Endothelial cell (in vitro differentiated cells): ENCODE results near the gene ITPKA. TPM values are rescaled to one million over a fixed set of nuclear protein-coding genes. Genes with fewer than 3 reads are reported as not detected.

Experiments
- DNase-seq: peaks from one replicate; pipeline ENCODE4 v3.0.0; 2021; ENCODE audit warnings: low spot score
- H3K27ac Mint-ChIP-seq: one replicate; pipeline ENCODE4 v1.8.0; 2021; ENCODE audit warnings: mixed read lengths, inconsistent platforms; ENCODE audit not compliant: unreplicated experiment
- H3K27me3 Mint-ChIP-seq: one replicate; pipeline ENCODE4 v1.8.0; 2021; ENCODE audit warnings: mild to moderate bottlenecking, moderate library complexity, mixed read lengths, inconsistent platforms; ENCODE audit not compliant: unreplicated experiment
- H3K36me3 Mint-ChIP-seq: one replicate; pipeline ENCODE4 v1.8.0; 2021; ENCODE audit warnings: mild to moderate bottlenecking, low read depth, mixed read lengths, inconsistent platforms; ENCODE audit not compliant: unreplicated experiment
- H3K4me1 Mint-ChIP-seq: one replicate; pipeline ENCODE4 v1.8.0; 2021; ENCODE audit warnings: mild to moderate bottlenecking, mixed read lengths, inconsistent platforms; ENCODE audit not compliant: unreplicated experiment
- H3K4me3 Mint-ChIP-seq: one replicate; pipeline ENCODE4 v1.8.0; 2021; ENCODE audit warnings: mild to moderate bottlenecking, mixed read lengths, inconsistent platforms; ENCODE audit not compliant: unreplicated experiment
- H3K9me3 Mint-ChIP-seq: one replicate; pipeline ENCODE4 v1.8.0; 2021; ENCODE audit warnings: mixed read lengths, inconsistent platforms; ENCODE audit not compliant: unreplicated experiment
- total RNA-seq: library from RNA; stranded (reverse); fragmentation: NEBNext Ultra II Directional; extraction: Animal tissue kit (Norgen Biotek cat#: 25700); gene quantifications from one replicate; pipeline ENCODE4 v1.2.1, GENCODE V29; 2021; ENCODE audit not compliant: unreplicated experiment
- TF ChIP-seq, protein P1 (sequence below): fragments of 200-600 bp; sonication (generic); IDR thresholded peaks from one replicate; pipeline ENCODE4 v1.5.0; 2021; ENCODE audit warnings: antibody characterized with exemption; ENCODE audit not compliant: unreplicated experiment

Gene ITPKA
- total RNA-seq, 1 donor from 2014 or later: 4.2 TPM

DNA sequence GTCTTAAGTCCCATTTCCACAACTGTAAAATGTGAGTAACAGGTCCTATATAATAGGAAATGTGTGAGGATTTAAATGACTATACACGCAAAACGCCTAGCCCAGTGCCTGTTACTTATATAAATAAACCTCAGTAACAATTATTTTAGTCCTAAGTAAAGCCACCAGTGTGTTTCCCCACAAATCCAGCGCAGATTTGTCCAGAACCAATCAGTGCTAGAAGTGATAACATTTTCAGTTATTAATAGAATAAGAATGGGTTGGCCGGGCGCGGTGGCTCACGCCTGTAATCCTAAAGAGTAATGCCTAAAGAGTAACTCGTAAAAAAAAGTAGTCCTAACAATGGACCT is 49.8 kb downstream of the ITPKA start:
- TF ChIP-seq, protein P1, sequence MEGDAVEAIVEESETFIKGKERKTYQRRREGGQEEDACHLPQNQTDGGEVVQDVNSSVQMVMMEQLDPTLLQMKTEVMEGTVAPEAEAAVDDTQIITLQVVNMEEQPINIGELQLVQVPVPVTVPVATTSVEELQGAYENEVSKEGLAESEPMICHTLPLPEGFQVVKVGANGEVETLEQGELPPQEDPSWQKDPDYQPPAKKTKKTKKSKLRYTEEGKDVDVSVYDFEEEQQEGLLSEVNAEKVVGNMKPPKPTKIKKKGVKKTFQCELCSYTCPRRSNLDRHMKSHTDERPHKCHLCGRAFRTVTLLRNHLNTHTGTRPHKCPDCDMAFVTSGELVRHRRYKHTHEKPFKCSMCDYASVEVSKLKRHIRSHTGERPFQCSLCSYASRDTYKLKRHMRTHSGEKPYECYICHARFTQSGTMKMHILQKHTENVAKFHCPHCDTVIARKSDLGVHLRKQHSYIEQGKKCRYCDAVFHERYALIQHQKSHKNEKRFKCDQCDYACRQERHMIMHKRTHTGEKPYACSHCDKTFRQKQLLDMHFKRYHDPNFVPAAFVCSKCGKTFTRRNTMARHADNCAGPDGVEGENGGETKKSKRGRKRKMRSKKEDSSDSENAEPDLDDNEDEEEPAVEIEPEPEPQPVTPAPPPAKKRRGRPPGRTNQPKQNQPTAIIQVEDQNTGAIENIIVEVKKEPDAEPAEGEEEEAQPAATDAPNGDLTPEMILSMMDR: no peak
- DNase-seq: no peak
- H3K4me1 Mint-ChIP-seq: peaks cover 10% of the 10 kb centered on the region
- H3K36me3 Mint-ChIP-seq: no peaks in the 10 kb centered on the region
- peak overlapping the region; percentile 98 for H3K27ac Mint-ChIP-seq
- H3K9me3 Mint-ChIP-seq: no peaks in the 10 kb centered on the region
- H3K27me3 Mint-ChIP-seq: peaks cover 8% of the 10 kb centered on the region
- H3K4me3 Mint-ChIP-seq: peak overlapping the region; percentile 99

DNA sequence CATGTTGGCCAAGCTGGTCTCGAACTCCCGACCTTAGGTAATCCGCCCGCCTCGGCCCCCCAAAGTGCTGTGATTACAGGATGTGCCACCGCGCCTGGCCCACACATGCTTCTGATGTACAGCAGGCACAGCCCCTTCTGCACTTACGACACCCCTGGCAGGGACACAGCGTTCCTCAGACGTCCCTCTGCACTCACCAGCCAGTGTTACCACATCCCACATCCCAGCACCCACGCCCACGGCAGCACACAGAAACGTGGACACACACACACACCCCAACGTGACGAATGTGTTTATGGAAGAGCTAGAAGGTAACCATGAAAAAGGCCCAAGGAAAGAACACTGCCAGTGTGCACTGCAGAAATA is 51.0 kb downstream of the ITPKA start:
- no peaks in the 10 kb centered on the region for H3K36me3 Mint-ChIP-seq
- H3K9me3 Mint-ChIP-seq: no peaks in the 10 kb centered on the region
- H3K4me3 Mint-ChIP-seq: peak overlapping the region; percentile 87
- DNase-seq: no peak
- TF ChIP-seq, protein P1: no peak
- peak overlapping the region; percentile 20 for H3K27ac Mint-ChIP-seq
- H3K27me3 Mint-ChIP-seq: peaks cover 8% of the 10 kb centered on the region
- peaks cover 10% of the 10 kb centered on the region for H3K4me1 Mint-ChIP-seq

DNA sequence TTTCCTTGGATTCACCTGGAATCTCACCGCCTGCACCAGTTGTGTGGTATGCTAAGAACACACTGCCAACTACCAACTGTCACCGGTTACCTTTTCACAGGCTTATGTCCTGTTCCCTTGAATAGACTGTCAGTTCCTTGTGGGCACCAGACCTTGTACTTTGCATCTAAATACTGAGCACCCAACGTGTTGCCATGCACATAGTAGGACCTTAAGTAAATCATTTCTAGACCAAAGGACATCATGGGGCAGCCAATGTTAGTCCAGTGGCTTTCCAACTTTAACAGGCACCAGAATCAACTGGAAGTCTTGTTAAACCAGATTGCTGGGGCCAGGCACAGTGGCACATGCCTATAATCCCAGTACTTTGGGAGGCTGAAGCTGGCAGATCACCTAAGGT is 51.5 kb downstream of the ITPKA start:
- Mint-ChIP-seq H3K27me3 (peaks cover 8% of the 10 kb centered on the region), H3K4me3 (peak overlapping the region; percentile 87), H3K36me3 (no peaks in the 10 kb centered on the region), H3K27ac (peak overlapping the region; percentile 20), H3K9me3 (no peaks in the 10 kb centered on the region), H3K4me1 (peaks cover 10% of the 10 kb centered on the region)
- no peak for DNase-seq
- TF ChIP-seq, protein P1: no peak

DNA sequence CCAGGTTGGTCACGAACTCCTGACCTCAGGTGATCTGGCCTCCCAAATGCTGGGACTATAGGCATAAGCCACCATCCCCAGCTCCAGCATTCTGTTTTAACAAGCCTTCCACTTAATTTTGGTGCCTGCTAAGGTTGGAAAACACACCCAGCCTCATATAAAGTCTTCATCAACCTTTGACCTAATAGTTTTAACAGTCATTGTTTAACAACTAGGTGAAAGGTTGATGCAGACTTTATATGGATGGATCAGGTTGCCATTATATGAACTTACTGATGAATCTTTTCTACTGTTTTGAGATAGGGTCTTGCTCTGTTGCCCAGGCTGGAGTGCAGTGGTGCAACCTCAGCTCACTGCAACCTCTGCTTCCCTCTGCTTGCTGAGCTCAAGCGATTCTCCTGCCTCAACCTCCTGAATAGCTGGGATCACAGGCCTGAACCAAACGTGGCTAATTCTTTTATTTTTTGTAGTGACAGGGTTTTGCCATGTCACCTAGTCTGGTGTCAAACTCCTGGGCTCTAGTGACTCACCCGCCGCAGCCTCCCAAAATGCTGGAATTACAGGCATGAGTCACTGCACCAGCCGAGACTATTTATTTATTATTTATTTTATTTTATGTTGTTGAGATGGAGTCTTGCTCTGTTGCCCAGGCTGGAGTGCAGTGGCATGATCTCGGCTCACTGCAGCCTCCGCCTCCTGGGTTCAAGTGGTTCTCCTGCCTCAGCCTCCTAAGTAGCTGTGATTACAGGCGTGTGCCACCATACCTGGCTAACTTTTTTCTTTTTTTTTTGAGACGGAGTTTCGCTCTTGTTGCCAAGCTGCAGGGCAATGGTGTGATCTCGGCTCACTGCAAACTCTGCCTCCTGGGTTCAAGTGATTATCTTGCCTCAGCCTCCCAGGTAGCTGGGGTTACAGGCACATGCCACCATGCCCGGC is 53.4 kb downstream of the ITPKA start:
- H3K9me3 Mint-ChIP-seq: no peaks in the 10 kb centered on the region
- H3K27ac Mint-ChIP-seq: no peak overlapping the region
- no peak for DNase-seq
- H3K4me1 Mint-ChIP-seq: peaks cover 16% of the 10 kb centered on the region
- no peaks in the 10 kb centered on the region for H3K36me3 Mint-ChIP-seq
- no peak overlapping the region for H3K4me3 Mint-ChIP-seq
- peaks cover 8% of the 10 kb centered on the region for H3K27me3 Mint-ChIP-seq
- TF ChIP-seq, protein P1: no peak

DNA sequence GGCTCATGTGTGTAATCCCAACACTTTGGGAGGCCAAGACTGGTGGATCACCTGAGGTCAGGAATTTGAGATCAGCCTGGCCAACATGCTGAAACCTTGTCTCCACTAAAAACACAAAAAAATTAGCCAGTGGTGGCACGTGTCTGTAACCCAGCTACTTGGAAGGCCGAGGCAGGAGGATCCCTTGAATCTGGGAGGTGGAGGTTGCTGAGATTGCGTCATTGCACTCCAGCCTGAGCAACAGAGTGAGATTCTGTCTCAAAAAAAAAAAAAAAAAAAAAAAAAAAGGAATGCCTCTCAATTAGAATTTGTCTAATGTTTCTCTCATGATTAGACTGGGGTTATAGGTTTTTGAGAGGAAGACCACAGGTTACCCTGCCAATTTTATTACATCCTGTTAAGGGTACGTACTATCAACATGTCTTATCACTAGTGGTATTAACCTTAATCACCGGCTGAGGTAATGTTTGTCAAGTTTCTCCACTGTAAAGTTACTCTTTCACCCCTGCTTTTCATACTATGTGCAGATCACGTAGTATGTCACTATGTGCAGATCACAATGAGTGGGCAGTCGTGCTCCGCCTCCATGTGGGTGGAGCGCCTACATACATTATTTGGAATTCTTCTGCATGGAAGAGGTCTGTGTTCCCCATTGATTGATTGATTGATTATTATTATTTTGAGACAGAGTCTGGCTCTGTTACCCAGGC is 56.5 kb downstream of the ITPKA start:
- Mint-ChIP-seq H3K27me3 (no peaks in the 10 kb centered on the region), H3K4me1 (peaks cover 25% of the 10 kb centered on the region), H3K36me3 (no peaks in the 10 kb centered on the region), H3K4me3 (no peak overlapping the region), H3K9me3 (no peaks in the 10 kb centered on the region), H3K27ac (no peak overlapping the region)
- TF ChIP-seq, protein P1: no peak
- DNase-seq: no peak
